A172 (cell line): ENCODE results near the gene TINAG. TPM values are rescaled to one million over a fixed set of nuclear protein-coding genes. Genes with fewer than 3 reads are reported as not detected.

Experiments used
- DNase-seq: peaks from one replicate; pipeline ENCODE4 v3.0.0-alpha.2; 2015; ENCODE audit warnings: low spot score
- total RNA-seq: library from RNA; depleted of rRNA; stranded (reverse); fragments of >200 nt; shearing (Covaris generic); gene quantifications from 2 replicates; pipeline ENCODE4 v1.2.3, GENCODE V29; 2014

Gene TINAG
- total RNA-seq, 1 experiment from 2014 or later, result not detected

DNA sequence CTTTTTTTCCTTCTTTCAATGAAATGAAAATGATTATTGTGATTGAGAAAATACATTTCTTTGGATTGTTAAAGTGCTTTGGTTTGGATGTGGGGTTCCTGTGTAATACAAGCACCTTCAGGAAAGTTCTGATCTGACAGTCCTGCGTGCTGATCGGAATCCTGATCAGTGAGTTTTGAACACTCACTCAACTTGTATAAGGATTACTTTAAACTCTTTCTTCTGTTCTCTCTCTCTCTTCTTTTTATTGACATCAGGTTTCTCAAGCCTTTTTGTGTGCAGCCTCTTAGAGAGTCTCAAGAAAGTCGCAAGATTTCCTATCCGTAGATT, 710 bp downstream of the TINAG start:
- DNase-seq, result no peak

DNA sequence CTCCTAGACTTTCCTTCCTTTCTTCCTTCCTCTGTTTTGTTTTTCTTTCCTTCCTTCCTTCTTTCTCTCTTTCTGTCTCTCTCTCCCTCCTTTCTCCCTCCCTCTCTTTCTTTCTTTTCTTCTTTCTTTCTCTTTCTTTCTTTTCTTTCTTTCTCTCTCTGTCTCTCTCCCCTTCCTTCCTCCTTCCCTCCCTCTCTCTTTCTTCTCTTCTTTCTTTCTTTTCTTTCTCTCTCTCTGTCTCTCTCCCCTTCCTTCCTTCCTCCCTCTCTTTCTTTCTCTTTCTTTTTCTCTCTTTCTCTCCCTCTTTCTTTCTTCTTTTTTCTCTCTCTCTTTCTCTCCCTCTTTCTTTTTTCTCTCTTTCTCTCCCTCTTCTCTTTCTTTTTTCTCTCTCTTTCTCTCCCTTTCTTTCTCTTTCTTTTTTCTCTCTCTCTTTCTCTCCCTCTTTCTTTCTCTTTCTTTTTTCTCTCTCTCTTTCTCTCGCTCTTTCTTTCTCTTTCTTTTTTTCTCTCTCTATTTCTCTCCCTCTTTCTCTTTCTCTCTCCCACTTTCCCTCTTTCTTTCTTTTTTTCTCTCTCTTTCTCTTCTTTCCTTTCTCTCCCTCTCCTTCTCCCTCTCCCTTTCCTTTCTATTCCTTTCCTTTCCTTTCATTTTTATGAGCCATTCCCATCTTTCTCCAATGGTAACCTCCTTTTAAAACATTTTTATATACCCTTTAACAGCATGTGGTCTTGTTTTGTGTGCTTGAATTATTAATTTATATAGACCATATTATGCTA, 2.3 kb downstream of the TINAG start:
- no peak for DNase-seq

DNA sequence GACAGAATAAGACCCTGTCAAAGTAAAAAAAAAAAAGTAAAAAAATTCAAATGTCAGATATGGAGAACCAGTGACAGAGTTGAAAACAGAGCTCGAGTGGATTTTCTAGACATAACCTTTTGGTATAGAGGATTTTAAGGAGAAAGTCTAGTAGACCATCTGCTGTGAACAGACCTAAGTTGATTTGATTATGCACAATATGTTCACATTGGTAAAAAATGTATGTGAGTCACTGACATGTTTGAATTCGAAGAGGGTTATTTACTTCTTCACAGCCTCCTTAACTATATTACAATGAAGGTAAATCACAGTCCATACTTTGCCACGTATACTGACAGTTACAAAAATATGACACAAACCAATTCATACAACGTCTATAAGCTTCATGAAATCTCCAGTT, 7.4 kb downstream of the TINAG start:
- DNase-seq, result no peak

DNA sequence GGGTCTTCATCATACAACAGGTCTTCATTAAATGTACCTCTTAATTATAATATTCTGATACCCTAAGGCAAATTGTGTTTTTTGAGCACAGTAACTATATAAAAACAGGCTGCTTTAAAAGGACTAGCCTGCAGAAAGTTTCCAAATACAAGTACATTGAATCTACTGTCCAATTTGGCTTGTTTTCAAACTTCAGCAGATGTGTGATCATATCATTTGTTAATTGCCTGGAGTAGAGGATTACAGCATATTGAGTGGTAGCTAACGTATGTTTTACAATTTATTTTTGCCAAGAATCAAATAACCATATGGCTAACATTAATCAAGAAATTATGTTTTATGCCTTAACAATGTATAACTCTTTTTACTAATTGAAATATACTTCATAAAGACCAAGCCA, 12.6 kb downstream of the TINAG start:
- DNase-seq, result no peak

DNA sequence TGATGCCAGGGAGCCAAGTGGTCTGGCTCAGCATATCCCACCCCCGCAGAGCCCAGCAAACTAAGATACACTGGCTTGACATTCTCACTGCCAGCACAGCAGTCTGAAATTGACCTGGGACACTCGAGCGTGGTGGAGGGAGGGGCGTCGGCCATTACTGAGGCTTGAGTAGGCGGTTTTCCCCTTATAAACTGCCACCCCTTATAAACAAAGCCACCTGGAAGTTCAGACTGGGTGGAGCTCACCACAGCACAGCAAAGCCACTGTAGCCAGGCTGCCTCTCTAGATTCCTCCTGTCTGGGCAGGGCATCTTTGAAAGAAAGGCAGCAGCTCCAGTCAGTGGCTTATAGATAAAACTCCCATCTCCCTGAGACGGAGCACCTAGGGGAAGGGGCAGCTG, 19.4 kb downstream of the TINAG start:
- peak; percentile 45 for DNase-seq

DNA sequence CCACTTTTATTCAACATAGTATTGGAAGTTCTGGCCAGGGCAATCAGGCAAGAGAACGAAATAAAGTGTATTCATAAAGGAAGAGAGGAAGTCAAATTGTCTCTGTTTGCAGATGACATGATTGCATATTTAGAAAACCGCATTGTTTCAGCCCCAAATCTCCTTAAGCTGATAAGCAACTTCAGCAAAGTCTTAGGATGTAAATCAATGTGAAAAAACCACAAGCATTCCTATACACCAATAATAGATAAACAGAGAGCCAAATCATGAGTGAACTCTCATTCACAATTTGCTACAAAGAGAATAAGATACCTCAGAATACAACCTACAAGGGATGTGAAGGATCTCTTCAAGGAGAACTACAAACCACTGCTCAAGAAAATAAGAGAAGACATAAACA, 23.3 kb downstream of the TINAG start:
- peak; percentile 44 for DNase-seq

DNA sequence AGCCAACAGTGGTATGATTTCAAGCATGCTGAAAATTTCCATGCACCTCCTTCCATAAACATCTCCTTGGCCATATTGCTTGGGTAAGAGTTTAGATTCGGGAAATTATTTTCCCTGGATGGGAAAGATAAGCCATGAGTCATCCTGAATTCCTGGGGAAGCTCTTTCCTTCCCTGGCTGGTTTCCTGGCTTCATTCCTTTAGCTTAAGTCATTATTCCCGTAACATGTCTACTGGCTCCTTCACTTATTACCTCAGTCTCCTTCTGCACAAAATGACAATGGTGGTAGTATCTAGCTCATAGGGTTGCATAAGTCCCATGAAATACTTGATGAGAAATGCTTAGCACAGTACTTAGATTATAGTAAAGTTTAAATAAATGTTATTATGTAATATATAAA, 27.6 kb downstream of the TINAG start:
- DNase-seq, result peak; percentile 95

DNA sequence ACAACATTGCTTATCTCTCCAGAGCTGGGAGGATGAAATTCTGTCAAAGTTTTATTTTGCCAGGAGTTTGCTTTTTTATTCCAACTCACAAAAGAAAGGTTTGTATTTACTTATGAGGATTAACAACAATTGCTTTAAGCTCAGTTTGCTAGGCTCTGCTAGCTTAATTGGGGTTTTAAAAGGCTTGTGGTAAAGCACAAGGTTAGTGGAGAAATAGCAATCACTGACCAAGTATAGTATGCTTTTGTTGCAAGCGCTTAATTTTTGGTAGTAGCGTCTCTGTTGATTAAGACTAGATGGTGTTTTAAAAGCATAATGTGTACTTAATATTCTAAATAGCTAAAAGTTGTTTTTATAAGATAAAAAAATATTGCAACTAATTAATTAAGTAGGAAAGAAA, 45.7 kb downstream of the TINAG start:
- DNase-seq, result no peak

DNA sequence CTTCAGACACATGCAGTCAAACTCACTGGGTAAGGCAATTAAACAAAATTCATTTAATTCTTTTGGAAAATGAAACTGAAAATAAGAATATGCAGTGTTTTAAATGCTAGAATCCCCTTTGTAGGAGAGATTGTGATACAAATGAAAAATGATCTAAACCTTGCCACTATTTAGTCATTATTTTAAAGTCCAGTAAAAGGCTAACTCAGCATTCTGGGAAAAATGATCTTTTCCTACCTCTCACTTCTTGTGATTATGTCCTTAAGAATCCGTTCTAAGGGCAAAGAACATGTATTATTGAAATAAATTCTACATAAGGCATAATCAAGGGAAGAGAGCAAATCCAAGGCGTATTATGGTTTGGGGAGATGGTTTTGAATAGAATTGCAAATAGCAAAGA, 46.4 kb downstream of the TINAG start:
- no peak for DNase-seq

DNA sequence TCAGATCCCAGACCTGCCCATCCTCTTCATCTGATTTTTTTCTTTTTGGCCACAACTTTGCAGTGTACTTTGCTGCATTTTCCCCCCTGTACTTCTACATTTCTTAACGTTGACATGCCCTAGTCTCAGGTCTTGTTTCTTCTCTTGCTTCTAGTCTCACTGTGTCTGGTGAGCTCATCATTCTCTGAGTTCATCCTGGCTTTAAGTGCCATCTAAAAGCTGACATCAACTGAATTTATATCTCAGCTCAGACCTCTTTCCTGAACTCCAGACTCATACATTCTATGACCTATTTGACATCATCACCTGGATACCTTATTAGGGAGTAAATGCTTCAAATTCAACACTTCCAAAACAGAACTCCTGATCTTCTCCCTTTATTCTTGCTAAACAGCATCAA, 48.9 kb downstream of the TINAG start:
- no peak for DNase-seq

DNA sequence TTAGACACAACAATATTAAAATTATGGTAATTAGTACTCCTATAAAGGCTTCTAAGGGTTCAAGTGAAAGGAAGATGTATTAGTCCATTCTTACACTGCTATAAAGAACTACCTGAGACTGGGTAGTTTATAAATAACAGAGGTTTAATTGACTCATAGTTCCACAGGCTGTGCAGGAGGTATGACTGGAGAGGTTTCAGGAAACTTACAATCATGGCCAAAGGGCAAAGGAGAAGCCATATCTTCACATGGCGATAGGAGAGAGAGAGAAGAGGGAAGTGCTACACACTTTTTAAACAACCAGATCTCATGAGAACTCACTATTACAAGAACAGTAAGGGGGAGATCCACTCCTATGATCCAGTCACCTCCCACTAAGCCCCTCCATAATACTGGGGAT, 52.9 kb downstream of the TINAG start:
- DNase-seq, result no peak

DNA sequence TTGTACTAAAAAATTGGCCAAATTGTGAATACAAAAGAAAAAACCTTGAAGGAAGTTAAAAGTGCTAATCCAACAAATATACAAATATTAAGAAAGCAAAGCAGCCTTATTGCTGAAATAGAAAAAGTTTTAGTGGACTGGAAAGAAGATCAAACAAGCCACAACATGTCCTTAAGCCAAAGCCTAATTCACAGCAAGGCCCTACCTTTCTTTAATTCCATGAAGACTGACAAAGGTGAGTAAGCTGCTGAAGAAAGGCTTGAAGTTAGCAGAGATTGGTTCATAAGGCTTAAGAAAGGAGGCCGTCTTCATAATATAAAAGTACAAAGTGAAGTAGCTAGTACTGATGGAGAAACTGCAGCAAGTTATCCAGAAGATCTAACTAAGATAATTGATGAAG, 53.5 kb downstream of the TINAG start:
- no peak for DNase-seq

DNA sequence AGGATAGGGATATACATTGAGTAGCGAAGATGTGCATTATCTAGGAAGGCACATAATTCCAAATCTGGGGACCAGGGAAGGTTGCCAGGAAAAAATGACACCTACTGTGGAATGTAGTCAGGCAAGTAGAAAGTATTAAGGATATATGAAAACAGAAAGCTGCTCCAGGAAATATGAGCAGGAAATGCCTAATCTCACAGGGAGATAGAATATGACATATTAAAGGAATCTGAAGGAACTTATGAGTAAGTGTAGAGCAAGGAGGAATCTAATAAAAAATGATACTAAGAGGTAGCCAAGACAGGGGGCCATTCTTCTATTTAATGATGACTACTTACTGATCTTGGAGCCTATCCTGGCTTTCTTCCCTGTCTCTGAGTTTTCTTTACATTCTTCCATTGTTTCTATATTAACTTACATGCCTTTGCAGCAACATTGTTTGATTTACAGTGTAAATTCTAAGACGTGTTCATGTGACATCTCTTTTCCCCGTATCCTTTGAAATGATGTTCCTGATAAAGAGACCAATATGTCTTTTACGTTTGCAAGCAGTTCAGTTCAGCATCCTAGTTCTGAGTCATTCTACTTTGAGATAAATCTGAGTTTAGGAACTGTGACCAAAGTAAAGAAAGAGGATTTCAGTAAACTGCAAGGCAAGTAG, 58.6 kb downstream of the TINAG start:
- DNase-seq, result peak; percentile 41

DNA sequence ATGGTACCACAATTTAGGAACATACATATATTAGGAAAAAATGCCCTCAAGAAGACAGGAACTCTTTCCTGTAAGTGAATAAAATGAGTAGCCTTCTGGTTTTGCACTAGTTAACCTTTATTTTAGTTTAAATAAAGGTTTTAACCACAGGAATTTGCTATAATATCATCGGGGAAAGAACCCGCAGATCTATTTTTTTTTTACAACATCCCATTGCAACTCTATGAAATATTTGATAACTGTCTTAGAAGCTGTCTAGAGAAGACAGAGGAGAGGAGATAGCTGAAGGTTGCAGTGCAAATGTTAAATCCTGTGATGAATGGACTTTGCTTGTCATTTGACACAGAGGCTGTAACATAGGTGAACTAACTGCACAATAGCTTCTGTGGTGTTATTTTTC, 69.5 kb downstream of the TINAG start:
- DNase-seq, result no peak

DNA sequence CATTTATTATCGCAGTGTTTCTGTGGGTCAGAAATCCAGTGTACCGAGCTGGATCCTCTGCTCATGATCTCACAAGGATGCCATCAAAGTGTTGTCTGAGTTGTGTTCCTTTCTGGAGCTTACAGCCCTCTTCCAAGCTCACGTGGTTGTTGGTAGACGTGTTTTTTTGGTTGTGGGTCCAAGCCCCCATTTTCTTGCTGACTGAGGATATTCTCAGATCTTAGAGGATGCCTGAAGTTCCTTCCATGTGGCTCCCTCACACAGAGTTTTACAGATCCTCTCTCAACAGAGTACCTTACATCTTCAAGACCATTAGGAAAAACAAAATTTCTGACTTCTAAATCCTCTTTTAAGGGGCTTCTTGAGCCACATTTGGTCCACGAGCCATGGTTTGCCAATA, 78.1 kb downstream of the TINAG start:
- no peak for DNase-seq

DNA sequence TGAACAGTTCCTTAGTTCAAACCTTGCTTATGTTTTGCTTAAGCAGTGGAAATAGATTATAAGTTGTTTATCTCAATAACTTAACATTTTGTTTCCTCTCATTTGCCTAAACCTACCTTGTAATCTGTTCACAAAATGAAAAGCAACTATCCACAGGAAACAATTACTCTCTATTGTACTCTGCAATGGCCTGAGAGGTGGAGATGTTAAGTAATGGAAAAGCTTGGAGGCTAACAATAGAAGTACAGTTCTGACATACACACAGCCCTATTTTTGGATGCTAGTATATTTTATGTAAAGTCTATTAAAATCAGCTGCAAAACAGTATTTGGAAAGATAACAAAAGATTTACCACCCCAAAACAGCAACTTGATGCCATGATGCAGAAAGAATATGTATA, 82.1 kb downstream of the TINAG start:
- DNase-seq, result no peak

DNA sequence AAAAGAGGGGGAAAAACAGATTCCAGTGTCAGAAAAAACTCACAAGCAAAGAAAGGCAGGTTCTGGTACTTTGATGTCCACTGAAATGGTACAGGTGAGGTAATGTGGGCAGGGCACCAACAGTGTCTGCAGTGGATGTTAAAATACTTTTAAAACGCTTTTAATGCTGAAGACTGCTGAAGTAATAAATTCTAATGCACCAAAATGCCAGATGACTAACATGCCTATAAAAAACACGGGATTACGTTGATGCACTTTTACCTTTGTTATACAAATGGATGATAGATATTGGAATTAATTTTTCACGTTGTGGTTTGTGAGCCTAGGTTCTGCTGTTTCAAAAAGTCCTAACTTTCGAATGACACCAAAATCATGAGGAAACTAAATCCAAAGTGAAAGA, 83.3 kb downstream of the TINAG start:
- DNase-seq, result no peak

DNA sequence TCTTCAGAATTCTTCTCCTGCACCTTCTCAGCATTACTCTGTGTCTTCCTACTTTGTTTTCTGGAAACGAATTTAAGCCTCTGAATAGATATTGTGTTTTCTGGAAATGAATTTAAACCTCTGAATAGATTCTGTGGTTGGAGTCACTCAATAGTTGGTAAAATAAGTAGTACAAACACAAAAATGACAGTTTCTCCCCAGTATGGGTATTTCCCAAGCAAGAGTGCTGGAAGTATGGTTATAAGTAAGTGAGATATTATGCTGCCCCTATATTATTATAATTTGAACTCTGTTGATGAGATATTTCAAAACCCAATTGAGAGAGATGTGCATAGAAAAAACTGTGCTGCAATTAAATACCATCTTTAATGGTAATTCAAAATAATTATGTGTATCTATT, 94.9 kb downstream of the TINAG start:
- DNase-seq, result no peak

DNA sequence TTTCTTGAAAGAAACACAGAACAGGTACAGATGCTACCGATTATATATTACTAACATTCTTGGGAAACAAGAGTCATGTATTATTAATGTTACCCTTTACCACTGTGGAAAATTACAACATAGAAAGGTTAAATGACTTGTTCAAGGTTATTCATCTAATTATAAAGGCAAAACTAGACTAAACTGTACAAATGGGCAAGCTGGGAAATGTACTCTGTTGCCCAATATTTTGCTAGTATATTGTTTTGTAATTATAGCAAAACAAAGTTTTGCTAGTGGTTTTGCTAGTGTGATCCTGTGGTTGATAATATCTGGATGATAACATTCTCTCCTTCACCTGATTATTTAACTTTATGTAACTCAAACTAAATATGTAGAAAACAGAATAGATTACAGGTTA, 96.5 kb downstream of the TINAG start:
- DNase-seq, result no peak

DNA sequence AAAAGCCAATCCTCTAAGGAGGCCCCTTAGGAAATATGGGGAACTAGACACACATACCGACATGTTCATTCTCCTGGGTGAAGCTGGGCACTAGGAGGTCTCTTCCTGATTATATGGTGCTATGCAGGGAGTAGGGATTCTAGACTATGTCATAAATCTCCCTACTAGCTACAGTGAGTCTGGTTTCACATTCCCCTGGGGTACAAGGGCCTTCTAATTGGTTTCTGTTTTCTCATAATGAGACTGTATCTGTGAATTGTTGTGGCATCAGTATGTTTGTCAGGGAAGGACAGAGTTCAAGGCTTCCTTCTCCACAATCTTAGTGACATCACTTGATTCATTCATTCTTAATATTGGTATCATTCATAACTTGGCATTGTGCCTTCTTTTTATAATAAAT, 103.5 kb downstream of the TINAG start:
- no peak for DNase-seq

DNA sequence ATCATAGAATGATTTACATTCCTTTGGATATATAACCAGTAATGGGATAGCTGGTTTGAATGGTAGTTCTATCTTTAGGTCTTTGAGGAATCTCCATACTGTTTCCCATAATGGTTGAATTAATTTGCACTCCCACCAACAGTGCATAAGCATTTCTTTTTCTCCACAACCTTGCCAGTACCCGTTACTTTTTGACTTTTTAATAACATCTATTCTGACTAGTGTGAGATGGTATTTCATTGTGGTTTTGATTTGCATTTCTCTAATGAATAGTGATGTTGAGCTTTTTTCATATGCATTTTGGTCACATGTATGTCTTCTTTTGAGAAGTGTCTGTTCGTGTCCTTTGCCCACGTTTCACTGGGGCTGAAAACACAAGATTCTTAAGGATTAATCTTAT, 107.3 kb downstream of the TINAG start:
- DNase-seq, result no peak

DNA sequence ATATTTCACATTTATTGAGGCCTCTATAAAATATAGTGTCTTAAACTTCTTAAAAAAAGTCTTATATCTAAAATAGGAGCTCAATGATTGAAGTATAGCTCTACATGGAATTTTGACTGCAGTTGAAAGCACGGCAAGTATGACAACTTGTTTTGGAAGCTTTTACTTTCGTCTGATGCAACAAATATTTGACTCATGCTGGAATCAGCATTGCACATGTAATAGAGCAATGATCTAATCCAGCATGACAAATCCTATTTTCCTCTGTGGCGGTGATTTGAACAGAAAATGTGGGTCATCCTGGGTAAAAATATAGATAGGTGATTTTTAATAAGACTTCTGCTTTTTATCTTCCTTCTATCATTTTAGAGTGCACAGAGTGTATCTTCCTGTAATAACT, 111.6 kb downstream of the TINAG start:
- DNase-seq, result peak; percentile 73

DNA sequence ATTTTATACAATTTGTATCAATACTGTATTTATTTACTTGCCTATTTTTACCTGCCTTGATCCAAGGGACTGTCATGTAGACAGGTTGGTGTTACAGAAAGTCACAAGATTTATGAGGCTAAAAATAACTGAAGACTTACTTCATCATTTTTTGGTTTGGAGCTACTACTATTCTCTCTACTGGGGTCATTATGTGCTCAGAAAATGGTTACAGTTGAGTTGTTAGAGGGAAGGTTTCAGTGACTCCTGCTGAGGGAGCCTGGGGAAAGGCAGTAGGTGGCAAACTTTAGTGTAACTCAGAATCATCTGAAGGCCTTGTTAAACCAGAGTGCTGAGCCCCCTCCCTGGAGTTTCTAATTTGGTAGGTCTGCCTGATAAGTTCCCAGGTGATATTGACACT, 118.8 kb downstream of the TINAG start:
- DNase-seq, result no peak

DNA sequence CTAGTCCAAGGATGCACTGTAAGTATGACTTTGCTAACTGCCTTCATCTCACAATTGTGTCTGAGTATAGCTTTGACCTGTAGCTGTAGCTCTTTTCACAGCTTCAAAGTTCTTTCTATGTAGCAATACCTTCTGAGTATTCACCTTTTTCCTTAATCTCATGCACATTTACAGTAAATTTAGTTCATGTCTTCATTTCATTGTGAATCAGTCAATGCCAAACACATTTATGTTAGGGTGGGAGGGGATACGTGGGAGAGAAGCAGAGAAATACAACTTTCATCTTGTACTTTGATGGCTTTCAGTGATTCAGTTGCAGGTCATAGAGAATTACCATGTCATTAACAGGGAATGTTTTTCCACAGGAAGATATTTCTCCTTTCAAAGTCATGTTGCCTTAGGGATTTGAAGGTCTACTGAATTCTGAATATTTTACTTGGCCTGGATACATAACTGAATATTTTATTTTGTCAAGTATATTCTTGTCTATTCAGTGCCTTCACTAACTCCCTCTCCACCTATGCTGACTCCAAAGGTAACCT, 119.2 kb downstream of the TINAG start:
- DNase-seq, result no peak
